Neural cell (in vitro differentiated cells): ENCODE results near the gene EBF3.
A peak's percentile ranks its signal among the peaks of the same experiment; 100 is the strongest.

ENCODE experiments used
- CTCF ChIP-seq: fragments of 450-650 bp; IDR thresholded peaks from 2 replicates; pipeline ENCODE4 v1.5.1; 2014; ENCODE audit warnings: antibody characterized with exemption, mild to moderate bottlenecking, moderate library complexity; ENCODE audit not compliant: poor library complexity, severe bottlenecking
- EP300 ChIP-seq: fragments of 450-650 bp; conservative IDR thresholded peaks from 2 replicates; pipeline ENCODE4 v1.6.1; 2014; ENCODE audit warnings: antibody characterized with exemption, mild to moderate bottlenecking, moderate library complexity; ENCODE audit not compliant: poor library complexity, severe bottlenecking
- EZH2 ChIP-seq: fragments of 200-600, 300-800 bp; shearing (Covaris generic), sonication (generic); IDR thresholded peaks from 2 replicates; pipeline ENCODE4 v1.6.1; 2014; ENCODE audit warnings: antibody characterized with exemption, low read length, borderline replicate concordance, mild to moderate bottlenecking; ENCODE audit not compliant: insufficient read depth, poor library complexity, severe bottlenecking
- MXI1 ChIP-seq: fragments of 450-650 bp; conservative IDR thresholded peaks from 2 replicates; pipeline ENCODE4 v1.6.1; 2014; ENCODE audit warnings: antibody characterized with exemption, mild to moderate bottlenecking; ENCODE audit not compliant: poor library complexity, severe bottlenecking
- POLR2AphosphoS5 ChIP-seq: IDR thresholded peaks from 2 replicates; pipeline ENCODE4 v1.6.1; 2012
- RAD21 ChIP-seq: fragments of 450-650 bp; conservative IDR thresholded peaks from 2 replicates; pipeline ENCODE4 v1.6.1; 2014; ENCODE audit warnings: antibody characterized with exemption, mild to moderate bottlenecking, moderate library complexity
- REST ChIP-seq: IDR thresholded peaks from 2 replicates; pipeline ENCODE4 v1.6.1; 2012; ENCODE audit warnings: borderline replicate concordance
- SMC3 ChIP-seq: fragments of 450-650 bp; conservative IDR thresholded peaks from 2 replicates; pipeline ENCODE4 v1.6.1; 2014; ENCODE audit warnings: antibody characterized with exemption, mild to moderate bottlenecking, moderate library complexity; ENCODE audit not compliant: poor library complexity
- TAF1 ChIP-seq: IDR thresholded peaks from 2 replicates; pipeline ENCODE4 v1.6.1; 2012; ENCODE audit warnings: low read depth

GRCh38 chr10:129956876-129957673, 7.0 kb downstream of the EBF3 start:
- no peak for TF ChIP-seq CTCF
- no peak for TF ChIP-seq TAF1
- peak; percentile 80 for TF ChIP-seq EZH2
- TF ChIP-seq POLR2AphosphoS5 = peak; percentile 91
- TF ChIP-seq EP300 = peak; percentile 84
- no peak for TF ChIP-seq RAD21
- TF ChIP-seq REST = no peak
- peak; percentile 50 for TF ChIP-seq SMC3
- peak; percentile 36 for TF ChIP-seq MXI1
